Neural progenitor cell (in vitro differentiated cells): Measurements from ENCODE around the gene CLEC4G. TPM values are rescaled to one million over a fixed set of nuclear protein-coding genes. Genes with fewer than 3 reads are reported as not detected.

Experiments
- DNase-seq: peaks from one replicate; pipeline ENCODE4 v3.0.0-alpha.2; 2016; ENCODE audit warnings: low spot score
- H2AFZ ChIP-seq: fragments of 200-600 bp; sonication (generic); replicated peaks from 2 replicates; pipeline ENCODE4 v1.6.1; 2016; ENCODE audit warnings: antibody characterized with exemption
- H3F3A ChIP-seq: fragments of 200-600 bp; sonication (generic); 2 replicates; pipeline ENCODE4 v1.6.1; 2016; ENCODE audit warnings: antibody characterized with exemption, low read depth
- H3K27ac ChIP-seq: fragments of 200-600 bp; sonication (generic); 2 replicates; pipeline ENCODE4 v1.5.1; 2016; ENCODE audit warnings: mild to moderate bottlenecking
- H3K27me3 ChIP-seq: fragments of 200-600 bp; sonication (generic); 2 replicates; pipeline ENCODE4 v1.6.1; 2016; ENCODE audit warnings: mild to moderate bottlenecking, moderate library complexity
- H3K36me3 ChIP-seq: fragments of 200-600 bp; sonication (generic); 2 replicates; pipeline ENCODE4 v1.5.1; 2016
- H3K4me1 ChIP-seq: fragments of 200-600 bp; sonication (generic); 2 replicates; pipeline ENCODE4 v1.6.1; 2016; ENCODE audit warnings: mixed run types
- H3K4me2 ChIP-seq: fragments of 200-600 bp; sonication (generic); 2 replicates; pipeline ENCODE4 v1.6.1; 2016
- H3K4me3 ChIP-seq: fragments of 200-600 bp; sonication (generic); 2 replicates; pipeline ENCODE4 v1.5.1; 2016
- H3K79me2 ChIP-seq: fragments of 200-600 bp; sonication (generic); 2 replicates; pipeline ENCODE4 v1.6.1; 2016; ENCODE audit warnings: low read depth
- H3K9ac ChIP-seq: fragments of 200-600 bp; sonication (generic); 2 replicates; pipeline ENCODE4 v1.6.1; 2016
- H3K9me3 ChIP-seq: fragments of 200-600 bp; sonication (generic); 2 replicates; pipeline ENCODE4 v1.5.1; 2016; ENCODE audit warnings: low read depth
- H4K20me1 ChIP-seq: fragments of 200-600 bp; sonication (generic); 2 replicates; pipeline ENCODE4 v1.6.1; 2016; ENCODE audit warnings: low read depth
- H3K27ac Mint-ChIP-seq: 3 replicates; pipeline ENCODE4 v1.8.0; 2021; ENCODE audit warnings: mixed read lengths
- H3K27me3 Mint-ChIP-seq: 2 replicates; pipeline ENCODE4 v1.8.0; 2022; ENCODE audit warnings: low read depth, mild to moderate bottlenecking, inconsistent platforms, moderate library complexity, mixed read lengths; ENCODE audit not compliant: insufficient read depth
- H3K36me3 Mint-ChIP-seq: 3 replicates; pipeline ENCODE4 v1.8.0; 2021; ENCODE audit warnings: mixed read lengths
- H3K4me1 Mint-ChIP-seq: 3 replicates; pipeline ENCODE4 v1.8.0; 2021; ENCODE audit warnings: mixed read lengths
- H3K4me3 Mint-ChIP-seq: 3 replicates; pipeline ENCODE4 v1.8.0; 2021; ENCODE audit warnings: mild to moderate bottlenecking, moderate library complexity, mixed read lengths
- H3K9me3 Mint-ChIP-seq: 3 replicates; pipeline ENCODE4 v1.8.0; 2020; ENCODE audit warnings: mixed read lengths
- CTCF ChIP-seq: fragments of 200-600 bp; sonication (generic); IDR thresholded peaks from 2 replicates; pipeline ENCODE4 v1.5.1; 2017; ENCODE audit warnings: antibody characterized with exemption, mild to moderate bottlenecking
- EZH2 ChIP-seq: fragments of 200-600 bp; sonication (generic); IDR thresholded peaks from 2 replicates; pipeline ENCODE4 v1.6.1; 2017; ENCODE audit warnings: antibody characterized with exemption, mild to moderate bottlenecking, moderate library complexity
- EZH2phosphoT487 ChIP-seq: fragments of 200-600 bp; sonication (generic); IDR thresholded peaks from 2 replicates; pipeline ENCODE4 v1.6.1; 2017; ENCODE audit warnings: antibody characterized with exemption
- total RNA-seq: library from RNA; depleted of rRNA; stranded (reverse); fragments of >200 nt; gene quantifications from 2 replicates; pipeline ENCODE4 v1.2.3, GENCODE V29; 2015; ENCODE audit warnings: low replicate concordance

CLEC4G gene
- total RNA-seq, 1 donor from 2014 or later = not detected

GRCh38 chr19:7737215-7737614 lies 5.3 kb upstream of the CLEC4G start:
- Histone ChIP-seq H2AFZ (no peak overlapping the region), H4K20me1 (no peaks in the 10 kb centered on the region), H3K4me2 (no peak overlapping the region), H3K27me3 (peaks cover 88% of the 10 kb centered on the region), H3K36me3 (no peaks in the 10 kb centered on the region), H3K9ac (no peak overlapping the region), H3K27ac (no peak overlapping the region), H3F3A (no peaks in the 10 kb centered on the region), H3K9me3 (no peaks in the 10 kb centered on the region), H3K4me3 (no peak overlapping the region), H3K4me1 (no peaks in the 10 kb centered on the region), H3K79me2 (no peaks in the 10 kb centered on the region)
- Mint-ChIP-seq H3K27ac (no peak overlapping the region), H3K9me3 (no peaks in the 10 kb centered on the region), H3K27me3 (peaks cover 26% of the 10 kb centered on the region), H3K4me3 (no peak overlapping the region), H3K4me1 (no peaks in the 10 kb centered on the region), H3K36me3 (no peaks in the 10 kb centered on the region)
- TF ChIP-seq EZH2 (no peak), CTCF (no peak), EZH2phosphoT487 (no peak)
- no peak for DNase-seq

DNA sequence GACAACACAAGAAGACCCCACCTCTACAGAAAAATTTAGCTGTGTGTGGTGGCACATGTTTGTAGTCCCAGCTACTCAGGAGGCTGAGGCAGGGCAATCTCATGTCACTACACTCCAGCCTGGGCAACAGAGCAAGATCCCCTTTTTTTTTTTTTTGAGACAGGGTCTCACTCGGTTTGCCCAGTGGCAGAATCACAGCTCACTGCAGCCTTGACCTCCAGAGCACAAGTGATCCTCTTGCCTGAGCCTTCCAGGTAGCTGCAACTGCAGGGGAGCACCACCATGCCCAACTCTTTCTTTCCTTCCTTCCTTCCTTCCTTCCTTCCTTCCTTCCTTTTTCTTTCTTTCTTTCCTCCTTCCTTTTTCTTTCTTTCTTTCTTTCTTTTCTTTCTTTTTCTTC lies 4.2 kb upstream of the CLEC4G start:
- peaks cover 95% of the 10 kb centered on the region for H3K27me3 ChIP-seq
- H3K9me3 Mint-ChIP-seq = no peaks in the 10 kb centered on the region
- no peak overlapping the region for H3K27ac Mint-ChIP-seq
- no peak overlapping the region for H3K27ac ChIP-seq
- H3K9ac ChIP-seq = no peak overlapping the region
- no peaks in the 10 kb centered on the region for H4K20me1 ChIP-seq
- H3K36me3 Mint-ChIP-seq = no peaks in the 10 kb centered on the region
- no peak overlapping the region for H3K4me2 ChIP-seq
- no peaks in the 10 kb centered on the region for H3F3A ChIP-seq
- DNase-seq = no peak
- no peaks in the 10 kb centered on the region for H3K4me1 ChIP-seq
- no peak overlapping the region for H2AFZ ChIP-seq
- TF ChIP-seq EZH2phosphoT487 = no peak
- no peak for TF ChIP-seq CTCF
- TF ChIP-seq EZH2 = no peak
- H3K27me3 Mint-ChIP-seq = peaks cover 35% of the 10 kb centered on the region
- no peaks in the 10 kb centered on the region for H3K36me3 ChIP-seq
- no peaks in the 10 kb centered on the region for H3K9me3 ChIP-seq
- H3K79me2 ChIP-seq = no peaks in the 10 kb centered on the region
- H3K4me3 ChIP-seq = no peak overlapping the region
- H3K4me3 Mint-ChIP-seq = no peak overlapping the region
- H3K4me1 Mint-ChIP-seq = no peaks in the 10 kb centered on the region

DNA sequence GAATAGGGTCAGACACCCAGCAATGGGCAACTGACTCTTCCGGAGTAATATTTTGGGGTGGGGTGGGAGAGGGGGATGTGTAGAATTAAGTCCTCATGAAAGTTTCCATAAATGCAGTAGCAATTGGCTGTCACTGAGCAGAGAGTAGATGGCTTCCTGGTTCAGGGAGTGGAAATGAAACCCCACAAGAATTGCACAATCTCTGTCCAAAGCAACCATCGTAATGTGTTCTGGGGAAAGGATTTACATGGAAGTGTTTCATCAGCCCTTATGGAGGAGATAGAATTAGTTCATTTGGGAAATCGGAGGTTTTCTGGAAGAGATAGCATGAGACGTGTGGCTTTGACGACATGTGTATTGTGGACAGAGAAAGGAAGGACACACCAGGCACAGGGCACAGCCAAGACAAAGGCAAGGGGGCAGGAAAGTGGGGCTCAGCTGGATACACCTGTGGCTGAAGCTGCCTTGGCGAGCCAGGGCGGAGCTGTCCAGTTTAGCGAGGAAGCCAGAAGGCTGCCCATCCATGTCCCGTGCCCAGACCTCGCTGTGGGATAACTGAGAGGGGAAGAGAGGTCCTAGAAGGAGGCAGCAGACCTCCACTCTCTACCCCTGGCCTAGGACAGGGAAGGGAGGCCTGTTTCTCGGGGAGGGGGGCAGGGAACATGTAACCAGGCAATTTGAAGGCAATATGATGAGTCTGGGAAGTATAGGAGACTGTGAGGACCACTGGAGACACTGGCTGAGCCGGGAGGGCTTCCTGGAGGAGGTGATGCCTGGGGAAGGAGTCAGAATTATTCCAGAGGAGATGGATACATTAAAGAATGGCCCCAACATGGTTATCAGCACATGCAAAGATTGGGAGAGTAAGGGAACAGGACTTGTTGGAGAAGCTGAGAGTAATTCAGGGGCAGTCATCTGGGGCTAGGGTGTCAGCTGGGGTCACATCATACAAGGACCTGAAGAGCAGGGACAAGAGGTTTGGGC lies 2.6 kb upstream of the CLEC4G start:
- H3K27ac Mint-ChIP-seq = no peak overlapping the region

More for the DNA sequence above, 2.6 kb upstream of the CLEC4G start:
- Histone ChIP-seq H3K36me3 (no peaks in the 10 kb centered on the region), H3K9ac (no peak overlapping the region), H4K20me1 (peaks cover 4% of the 10 kb centered on the region), H3K27ac (no peak overlapping the region), H2AFZ (no peak overlapping the region), H3K79me2 (no peaks in the 10 kb centered on the region), H3F3A (no peaks in the 10 kb centered on the region), H3K4me3 (no peak overlapping the region), H3K4me1 (no peaks in the 10 kb centered on the region), H3K27me3 (peaks cover 95% of the 10 kb centered on the region), H3K9me3 (no peaks in the 10 kb centered on the region), H3K4me2 (no peak overlapping the region)
- Mint-ChIP-seq H3K4me1 (no peaks in the 10 kb centered on the region), H3K4me3 (no peak overlapping the region), H3K36me3 (no peaks in the 10 kb centered on the region), H3K27me3 (peaks cover 32% of the 10 kb centered on the region), H3K9me3 (no peaks in the 10 kb centered on the region)
- TF ChIP-seq CTCF = no peak
- no peak for TF ChIP-seq EZH2
- TF ChIP-seq EZH2phosphoT487 = no peak
- DNase-seq = no peak
